SU-DHL-6 (cell line): ENCODE data around the gene NTM.

Experiments
- EZH2phosphoT487 ChIP-seq: fragments of 200-600 bp; sonication (generic), shearing (Covaris generic); conservative IDR thresholded peaks from 2 replicates; pipeline ENCODE4 v1.6.1; 2018; ENCODE audit warnings: mild to moderate bottlenecking, antibody characterized with exemption, low read length, moderate library complexity, mixed read lengths
- TF ChIP-seq, protein P1 (sequence below): fragments of 200-600 bp; sonication (generic); IDR thresholded peaks from one replicate; pipeline ENCODE4 v1.5.1; 2017; ENCODE audit warnings: antibody characterized with exemption, mild to moderate bottlenecking, low read length, moderate library complexity; ENCODE audit not compliant: insufficient read depth, poor library complexity, severe bottlenecking

GRCh38 chr11:131962818-131963217, 592.4 kb downstream of the NTM start:
- TF ChIP-seq, protein P1, sequence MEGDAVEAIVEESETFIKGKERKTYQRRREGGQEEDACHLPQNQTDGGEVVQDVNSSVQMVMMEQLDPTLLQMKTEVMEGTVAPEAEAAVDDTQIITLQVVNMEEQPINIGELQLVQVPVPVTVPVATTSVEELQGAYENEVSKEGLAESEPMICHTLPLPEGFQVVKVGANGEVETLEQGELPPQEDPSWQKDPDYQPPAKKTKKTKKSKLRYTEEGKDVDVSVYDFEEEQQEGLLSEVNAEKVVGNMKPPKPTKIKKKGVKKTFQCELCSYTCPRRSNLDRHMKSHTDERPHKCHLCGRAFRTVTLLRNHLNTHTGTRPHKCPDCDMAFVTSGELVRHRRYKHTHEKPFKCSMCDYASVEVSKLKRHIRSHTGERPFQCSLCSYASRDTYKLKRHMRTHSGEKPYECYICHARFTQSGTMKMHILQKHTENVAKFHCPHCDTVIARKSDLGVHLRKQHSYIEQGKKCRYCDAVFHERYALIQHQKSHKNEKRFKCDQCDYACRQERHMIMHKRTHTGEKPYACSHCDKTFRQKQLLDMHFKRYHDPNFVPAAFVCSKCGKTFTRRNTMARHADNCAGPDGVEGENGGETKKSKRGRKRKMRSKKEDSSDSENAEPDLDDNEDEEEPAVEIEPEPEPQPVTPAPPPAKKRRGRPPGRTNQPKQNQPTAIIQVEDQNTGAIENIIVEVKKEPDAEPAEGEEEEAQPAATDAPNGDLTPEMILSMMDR: no peak
- TF ChIP-seq EZH2phosphoT487: no peak
